ENCODE data around the gene RFT1. TPM values are rescaled to one million over a fixed set of nuclear protein-coding genes. Genes with fewer than 3 reads are reported as not detected.

Gene RFT1
- total RNA-seq, 1 experiment from 2014 or later: 33.6 TPM

DNA sequence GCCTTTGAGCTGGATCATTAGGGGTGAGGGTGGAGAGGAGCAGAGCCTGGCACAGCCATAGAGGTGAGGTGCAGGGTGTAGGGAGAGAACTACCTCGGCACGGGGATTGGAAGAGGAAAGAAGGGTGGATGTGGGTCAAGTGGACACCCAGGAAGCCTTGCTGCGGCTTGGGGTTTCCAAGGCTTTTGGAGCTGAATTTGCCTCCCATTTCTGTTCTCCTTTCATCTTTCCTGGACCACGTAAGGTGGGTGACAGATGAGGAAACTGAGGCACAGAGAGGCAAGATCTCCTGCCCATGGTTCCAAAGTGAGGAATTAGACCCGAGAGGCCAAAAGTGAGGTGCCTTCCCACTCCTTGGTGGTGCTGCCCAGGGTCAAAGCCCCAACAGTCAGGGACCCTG lies 48.9 kb downstream of the RFT1 start:
- ChIA-PET RAD21 (ENCODE audit: low non-redundant PET in 1 of 2, low total read pairs in 2 of 2, uncharacterized antibody in 2 of 2, unreplicated experiment in 2 of 2) (no interaction called here), POLR2A (no interaction called here), CTCF (no interaction called here)
- no peak overlapping the region for H3K9ac ChIP-seq (ENCODE audit: low read length)
- H3K36me3 ChIP-seq (ENCODE audit: control insufficient read depth in 1 of 2, insufficient read depth in 2 of 2, low read length in 2 of 2): no peaks in the 10 kb centered on the region
- TF ChIP-seq ZNF274 (IDR thresholded peaks at IDR 0.05; ENCODE audit: low read depth, low read length) (no peak), ELF1 (IDR thresholded peaks at IDR 0.05; ENCODE audit: borderline replicate concordance, low read depth) (no peak), SRF (IDR thresholded peaks at IDR 0.05; ENCODE audit: low read depth) (no peak), POLR2A (IDR thresholded peaks at IDR 0.05; ENCODE audit: borderline replicate concordance, extremely low read depth, insufficient read depth, insufficient read length) (no peak), FOSL1 (IDR thresholded peaks at IDR 0.05; ENCODE audit: low read depth) (no peak), CBX3 (IDR thresholded peaks at IDR 0.05; ENCODE audit: low read depth) (no peak)
- TF ChIP-seq, protein P1, sequence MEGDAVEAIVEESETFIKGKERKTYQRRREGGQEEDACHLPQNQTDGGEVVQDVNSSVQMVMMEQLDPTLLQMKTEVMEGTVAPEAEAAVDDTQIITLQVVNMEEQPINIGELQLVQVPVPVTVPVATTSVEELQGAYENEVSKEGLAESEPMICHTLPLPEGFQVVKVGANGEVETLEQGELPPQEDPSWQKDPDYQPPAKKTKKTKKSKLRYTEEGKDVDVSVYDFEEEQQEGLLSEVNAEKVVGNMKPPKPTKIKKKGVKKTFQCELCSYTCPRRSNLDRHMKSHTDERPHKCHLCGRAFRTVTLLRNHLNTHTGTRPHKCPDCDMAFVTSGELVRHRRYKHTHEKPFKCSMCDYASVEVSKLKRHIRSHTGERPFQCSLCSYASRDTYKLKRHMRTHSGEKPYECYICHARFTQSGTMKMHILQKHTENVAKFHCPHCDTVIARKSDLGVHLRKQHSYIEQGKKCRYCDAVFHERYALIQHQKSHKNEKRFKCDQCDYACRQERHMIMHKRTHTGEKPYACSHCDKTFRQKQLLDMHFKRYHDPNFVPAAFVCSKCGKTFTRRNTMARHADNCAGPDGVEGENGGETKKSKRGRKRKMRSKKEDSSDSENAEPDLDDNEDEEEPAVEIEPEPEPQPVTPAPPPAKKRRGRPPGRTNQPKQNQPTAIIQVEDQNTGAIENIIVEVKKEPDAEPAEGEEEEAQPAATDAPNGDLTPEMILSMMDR (IDR thresholded peaks at IDR 0.05 in 2 of 3, conservative IDR thresholded peaks at IDR 0.05 in 1 of 3; ENCODE audit: borderline replicate concordance in 1 of 3, insufficient read depth in 1 of 3, low read depth in 2 of 3, low read length in 2 of 3): no peak
- TF ChIP-seq, protein P2, sequence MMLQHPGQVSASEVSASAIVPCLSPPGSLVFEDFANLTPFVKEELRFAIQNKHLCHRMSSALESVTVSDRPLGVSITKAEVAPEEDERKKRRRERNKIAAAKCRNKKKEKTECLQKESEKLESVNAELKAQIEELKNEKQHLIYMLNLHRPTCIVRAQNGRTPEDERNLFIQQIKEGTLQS (IDR thresholded peaks at IDR 0.05): no peak
- no peaks in the 10 kb centered on the region for H3K79me2 ChIP-seq (ENCODE audit: insufficient read depth, low read length)
- H4K20me1 ChIP-seq (ENCODE audit: insufficient read depth): no peaks in the 10 kb centered on the region
- no peak overlapping the region for H2AFZ ChIP-seq (ENCODE audit: low read depth, low read length, poor library complexity, severe bottlenecking)
- no peak overlapping the region for H3K4me2 ChIP-seq (ENCODE audit: low read length)
- DNase-seq (ENCODE audit: low read depth, low spot score): no peak
- intact Hi-C loops (cut with micrococcal nuclease): no loop called here
- no peaks in the 10 kb centered on the region for H3K9me3 ChIP-seq (ENCODE audit: control insufficient read depth in 1 of 2, insufficient read depth in 1 of 2, low read depth in 1 of 2, low read length in 2 of 2)
- no peaks in the 10 kb centered on the region for H3K9me2 ChIP-seq (ENCODE audit: insufficient read depth)
- ATAC-seq: no peak
- H3K4me1 ChIP-seq (ENCODE audit: control insufficient read depth in 1 of 2, insufficient read depth in 2 of 2, low read length in 2 of 2): peaks cover 0 to 13% of the 10 kb centered on the region in 2 experiments; a peak in 2 of 4 replicates
- no peak overlapping the region for H3K27ac ChIP-seq (ENCODE audit: low read depth, low read length)
- no peak overlapping the region for H3K4me3 ChIP-seq (replicated peaks in 1 of 2; ENCODE audit: low read depth in 1 of 2, low read length in 2 of 2)
- BruUV-seq (replicated peaks): no TSS peak
- no peaks in the 10 kb centered on the region for H3K27me3 ChIP-seq (ENCODE audit: insufficient read depth, low read length)

DNA sequence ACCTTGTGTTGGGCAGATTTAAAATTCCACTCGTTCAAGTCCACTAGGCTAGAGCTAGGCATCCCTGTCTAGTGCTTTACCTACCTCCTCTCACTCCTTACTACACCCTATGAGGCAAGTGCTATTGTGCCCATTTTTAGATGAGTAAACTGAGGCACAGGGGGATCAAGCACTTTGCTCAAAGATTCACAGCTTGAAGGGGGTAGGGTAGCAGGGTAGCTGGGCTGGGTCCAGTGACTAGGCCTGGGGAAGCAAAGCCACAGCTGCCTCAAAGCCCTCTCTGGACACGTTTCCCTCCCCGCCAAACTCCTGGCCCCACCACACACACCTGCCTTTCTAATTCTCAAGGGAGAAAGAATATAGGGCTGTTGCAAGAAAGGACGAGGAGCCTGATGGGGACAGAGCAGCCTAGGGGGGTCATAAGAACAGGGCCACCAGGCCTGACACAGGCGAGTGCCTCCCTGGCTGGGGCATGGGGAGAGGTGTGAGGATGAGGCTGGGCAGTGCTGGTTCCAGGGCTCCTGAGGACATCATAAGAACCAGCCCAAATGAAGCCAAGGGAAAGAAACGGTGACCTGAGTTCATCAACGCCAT lies 49.5 kb downstream of the RFT1 start:
- no peak for ATAC-seq
- POLR2A ChIA-PET: no interaction called here
- no TSS peak for BruUV-seq (replicated peaks)

More for the DNA sequence above, 49.5 kb downstream of the RFT1 start:
- intact Hi-C loops (cut with micrococcal nuclease): no loop called here
- Histone ChIP-seq H3K4me3 (replicated peaks in 1 of 2; ENCODE audit: low read depth in 1 of 2, low read length in 2 of 2) (no peak overlapping the region), H3K79me2 (ENCODE audit: insufficient read depth, low read length) (no peaks in the 10 kb centered on the region), H3K36me3 (ENCODE audit: control insufficient read depth in 1 of 2, insufficient read depth in 2 of 2, low read length in 2 of 2) (no peaks in the 10 kb centered on the region), H3K9me3 (ENCODE audit: control insufficient read depth in 1 of 2, insufficient read depth in 1 of 2, low read depth in 1 of 2, low read length in 2 of 2) (no peaks in the 10 kb centered on the region), H3K4me2 (ENCODE audit: low read length) (no peak overlapping the region), H3K9ac (ENCODE audit: low read length) (no peak overlapping the region), H3K4me1 (ENCODE audit: control insufficient read depth in 1 of 2, insufficient read depth in 2 of 2, low read length in 2 of 2) (peaks cover 0 to 13% of the 10 kb centered on the region in 2 experiments; a peak in 2 of 4 replicates), H4K20me1 (ENCODE audit: insufficient read depth) (no peaks in the 10 kb centered on the region), H3K27me3 (ENCODE audit: insufficient read depth, low read length) (no peaks in the 10 kb centered on the region), H3K27ac (ENCODE audit: low read depth, low read length) (no peak overlapping the region), H2AFZ (ENCODE audit: low read depth, low read length, poor library complexity, severe bottlenecking) (no peak overlapping the region), H3K9me2 (ENCODE audit: insufficient read depth) (no peaks in the 10 kb centered on the region)
- no peak for DNase-seq (ENCODE audit: low read depth, low spot score)
- TF ChIP-seq EZH2phosphoT487 (IDR thresholded peaks at IDR 0.05; ENCODE audit: borderline replicate concordance): no peak
- CTCF ChIA-PET: no interaction called here
- RAD21 ChIA-PET (ENCODE audit: low non-redundant PET in 1 of 2, low total read pairs in 2 of 2, uncharacterized antibody in 2 of 2, unreplicated experiment in 2 of 2): no interaction called here
